ENCODE results near the gene VPS8.
"Not testable (repeated sequence)": the region's sequence is repeated elsewhere in the genome, so short reads cannot be mapped to it uniquely, and the experiment has no call there.

DNA sequence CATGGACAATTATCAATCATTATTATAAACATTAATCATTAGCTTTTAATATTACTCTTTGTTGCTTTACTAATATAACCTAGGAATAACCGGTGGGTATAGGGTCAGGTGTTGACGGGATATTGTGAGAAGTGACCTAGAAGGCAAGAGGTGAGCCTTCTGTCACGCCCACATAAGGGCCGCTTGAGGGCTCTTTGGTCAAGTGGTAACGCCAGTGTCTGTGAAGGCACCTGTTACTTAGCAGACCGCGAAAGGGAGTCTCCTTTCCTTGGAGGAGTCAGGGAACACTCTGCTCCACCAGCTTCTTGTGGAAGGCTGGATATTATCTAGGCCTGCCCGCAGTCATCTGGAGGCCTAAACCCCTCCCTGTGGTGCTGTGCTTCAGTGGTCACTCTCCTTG lies 142.9 kb downstream of the VPS8 start:
- TF ChIP-seq, protein P1, sequence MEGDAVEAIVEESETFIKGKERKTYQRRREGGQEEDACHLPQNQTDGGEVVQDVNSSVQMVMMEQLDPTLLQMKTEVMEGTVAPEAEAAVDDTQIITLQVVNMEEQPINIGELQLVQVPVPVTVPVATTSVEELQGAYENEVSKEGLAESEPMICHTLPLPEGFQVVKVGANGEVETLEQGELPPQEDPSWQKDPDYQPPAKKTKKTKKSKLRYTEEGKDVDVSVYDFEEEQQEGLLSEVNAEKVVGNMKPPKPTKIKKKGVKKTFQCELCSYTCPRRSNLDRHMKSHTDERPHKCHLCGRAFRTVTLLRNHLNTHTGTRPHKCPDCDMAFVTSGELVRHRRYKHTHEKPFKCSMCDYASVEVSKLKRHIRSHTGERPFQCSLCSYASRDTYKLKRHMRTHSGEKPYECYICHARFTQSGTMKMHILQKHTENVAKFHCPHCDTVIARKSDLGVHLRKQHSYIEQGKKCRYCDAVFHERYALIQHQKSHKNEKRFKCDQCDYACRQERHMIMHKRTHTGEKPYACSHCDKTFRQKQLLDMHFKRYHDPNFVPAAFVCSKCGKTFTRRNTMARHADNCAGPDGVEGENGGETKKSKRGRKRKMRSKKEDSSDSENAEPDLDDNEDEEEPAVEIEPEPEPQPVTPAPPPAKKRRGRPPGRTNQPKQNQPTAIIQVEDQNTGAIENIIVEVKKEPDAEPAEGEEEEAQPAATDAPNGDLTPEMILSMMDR (IDR thresholded peaks at IDR 0.05) = not testable (repeated sequence)
- TF ChIP-seq POLR2A, POLR2AphosphoS5 (IDR thresholded peaks at IDR 0.05): not testable (repeated sequence)

Data from breast epithelium (tissue), 3 donors.